Kidney epithelial cell (primary cell): Measurements from ENCODE around the gene ZNF470. TPM values are rescaled to one million over a fixed set of nuclear protein-coding genes. Genes with fewer than 3 reads are reported as not detected.

ENCODE experiments used
- DNase-seq: peaks from one replicate; pipeline ENCODE4 v3.0.0-alpha.2; 2010; ENCODE audit warnings: low read depth
- H3K27me3 ChIP-seq: 2 replicates; pipeline ENCODE4 v1.6.0; 2011; ENCODE audit warnings: low read length; ENCODE audit not compliant: control insufficient read depth, insufficient read depth
- H3K36me3 ChIP-seq: 2 replicates; pipeline ENCODE4 v1.5.1; 2011; ENCODE audit warnings: low read length; ENCODE audit not compliant: control insufficient read depth, insufficient read depth
- H3K4me3 ChIP-seq: 2 replicates; pipeline ENCODE4 v1.5.1; 2011; ENCODE audit warnings: low read depth, mild to moderate bottlenecking, control low read depth, low read length
- CTCF ChIP-seq: IDR thresholded peaks from 2 replicates; pipeline ENCODE4 v1.5.1; 2011; ENCODE audit warnings: mild to moderate bottlenecking, moderate library complexity, low read length, control low read depth, inconsistent platforms; ENCODE audit not compliant: insufficient read depth, poor library complexity, severe bottlenecking
- total RNA-seq: library from RNA; depleted of rRNA; stranded (reverse); fragments of >200 nt; gene quantifications from 2 replicates; pipeline ENCODE4 v1.2.3, GENCODE V29; 2015

Gene ZNF470
- total RNA-seq, 1 donor from 2014 or later, result 4.3 TPM

GRCh38 chr19:56625708-56626107 lies 58.4 kb downstream of the ZNF470 start:
- DNase-seq, result no peak
- no peak for TF ChIP-seq CTCF

GRCh38 chr19:56633021-56633420 lies 65.8 kb downstream of the ZNF470 start:
- TF ChIP-seq CTCF, result no peak
- DNase-seq, result no peak
- no peak overlapping the region for H3K4me3 ChIP-seq
- H3K36me3 ChIP-seq, result no peaks in the 10 kb centered on the region
- no peaks in the 10 kb centered on the region for H3K27me3 ChIP-seq

More at GRCh38 chr19:56625708-56626107, 58.4 kb downstream of the ZNF470 start:
- peaks cover 3% of the 10 kb centered on the region for H3K36me3 ChIP-seq
- no peak overlapping the region for H3K4me3 ChIP-seq
- no peaks in the 10 kb centered on the region for H3K27me3 ChIP-seq

- no peak for TF ChIP-seq CTCF
- peak; percentile 1 for DNase-seq
- peaks cover under 1% of the 10 kb centered on the region for H3K27me3 ChIP-seq
- no peaks in the 10 kb centered on the region for H3K36me3 ChIP-seq
- no peak overlapping the region for H3K4me3 ChIP-seq
These were observed 70.8 kb downstream of the ZNF470 start for GRCh38 chr19:56637976-56638555.

Other genes starting within 250 kb of the ZNF470 start
- 1.1 and 5.1 TPM in 2 replicates for gene ZNF582, start 173.9 kb upstream of the ZNF470 start, total RNA-seq
- gene ZNF583, start 163.1 kb upstream of the ZNF470 start, total RNA-seq, result 2.9 and 3.6 TPM in 2 replicates
- gene ZNF667, start 90.1 kb upstream of the ZNF470 start, total RNA-seq, result 4.2 and 9.4 TPM in 2 replicates
- 2.4 and 2.8 TPM in 2 replicates for gene ZNF471, start 59.6 kb upstream of the ZNF470 start, total RNA-seq
- 5.8 and 6.6 TPM in 2 replicates for gene ZFP28, start 28.5 kb upstream of the ZNF470 start, total RNA-seq
- gene ZNF71, start 27.8 kb downstream of the ZNF470 start, total RNA-seq, result 12.3 and 14.2 TPM in 2 replicates
- gene SMIM17, start 75.7 kb downstream of the ZNF470 start, total RNA-seq, result 0.46 TPM in 1 of 2 replicates, not detected in the other
- gene ZNF835, start 104.3 kb downstream of the ZNF470 start, total RNA-seq, result 5.3 and 7.7 TPM in 2 replicates